ENCODE measurements around the gene PAIP1.

DNA sequence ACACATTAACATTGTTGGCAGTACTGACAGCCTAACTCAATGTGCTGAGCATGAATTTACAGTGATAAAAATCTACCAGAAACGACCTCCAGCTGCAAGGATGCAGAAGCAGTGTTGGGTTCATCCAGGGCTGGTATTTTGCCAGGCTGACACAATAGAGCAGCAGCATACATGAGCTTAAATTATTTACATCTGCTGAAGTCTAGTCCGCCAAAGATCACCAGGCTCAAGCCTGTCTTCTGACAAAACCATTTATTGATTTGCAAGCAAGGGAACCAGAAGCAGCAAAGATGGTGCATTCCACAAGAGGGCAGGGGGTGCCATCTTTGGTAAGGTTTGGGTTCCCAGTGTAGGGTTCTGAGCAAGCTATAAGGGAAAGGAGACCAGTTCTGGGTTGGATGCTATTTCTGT lies 33.2 kb downstream of the PAIP1 start:
- no peak for TF ChIP-seq POLR2A (IDR thresholded peaks at IDR 0.05; ENCODE audit: low read length)
- TF ChIP-seq GATA1 (IDR thresholded peaks at IDR 0.05; ENCODE audit: low read depth, low read length), result no peak
